ENCODE results near the gene LY9.
"Not testable (repeated sequence)": the region's sequence is repeated elsewhere in the genome, so short reads cannot be mapped to it uniquely, and the experiment has no call there.

The LY9 gene

GRCh38 chr1:160776178-160776577, 19.8 kb upstream of the LY9 start:
- DNase-seq: no peak

GRCh38 chr1:160777486-160778089, 18.4 kb upstream of the LY9 start:
- peak; percentile 68 for DNase-seq

- DNase-seq: no peak
Observed at GRCh38 chr1:160778976-160779375, 17.0 kb upstream of the LY9 start.

GRCh38 chr1:160779626-160780397, 16.2 kb upstream of the LY9 start:
- DNase-seq: peak; percentile 59

GRCh38 chr1:160780398-160780755, 15.6 kb upstream of the LY9 start:
- DNase-seq: no peak

- DNase-seq: no peak
Observed at GRCh38 chr1:160781186-160781766, 14.7 kb upstream of the LY9 start.

GRCh38 chr1:160781914-160782689, 13.9 kb upstream of the LY9 start:
- DNase-seq: no peak

- not testable (repeated sequence) for DNase-seq
Observed at GRCh38 chr1:160782988-160783765, 12.8 kb upstream of the LY9 start.

GRCh38 chr1:160789051-160789701, 6.8 kb upstream of the LY9 start:
- no peak for DNase-seq

GRCh38 chr1:160789702-160790611, 6.0 kb upstream of the LY9 start:
- DNase-seq: no peak

- no peak for DNase-seq
Observed at GRCh38 chr1:160794376-160794775, 1.6 kb upstream of the LY9 start.

GRCh38 chr1:160797271-160797709, 1.3 kb downstream of the LY9 start:
- peak; percentile 32 for DNase-seq

GRCh38 chr1:160797861-160798273, 1.9 kb downstream of the LY9 start:
- peak; percentile 80 for DNase-seq

- no peak for DNase-seq
Observed at GRCh38 chr1:160798439-160798838, 2.5 kb downstream of the LY9 start.

GRCh38 chr1:160799641-160800040, 3.7 kb downstream of the LY9 start:
- no peak for DNase-seq

GRCh38 chr1:160800142-160800541, 4.2 kb downstream of the LY9 start:
- no peak for DNase-seq

- peak; percentile 21 for DNase-seq
Observed at GRCh38 chr1:160800645-160801408, 4.9 kb downstream of the LY9 start.

GRCh38 chr1:160801836-160802580, 6.0 kb downstream of the LY9 start:
- no peak for DNase-seq

GRCh38 chr1:160806109-160806665, 10.2 kb downstream of the LY9 start:
- no peak for DNase-seq

Measured in CD4-positive, alpha-beta T cell treated with Interleukin-17A for 4 hours (primary cell).